GM23338 (cell line): ENCODE results near the gene MRPS5. TPM values are rescaled to one million over a fixed set of nuclear protein-coding genes. Genes with fewer than 3 reads are reported as not detected.

Experiments
- ATAC-seq: fragments of 200-7000 bp; cut with Tn5 transposase; 3 replicates; pipeline ENCODE4 v1.9.1; 2020
- DNase-seq: peaks from one replicate; pipeline ENCODE4 v3.0.0-alpha.2; 2015; ENCODE audit warnings: low spot score
- H2AFZ ChIP-seq: fragments of 200-600 bp; sonication (generic); 2 replicates; pipeline ENCODE4 v1.8.0; 2016; ENCODE audit warnings: antibody characterized with exemption, mild to moderate bottlenecking, moderate library complexity
- H3F3A ChIP-seq: fragments of 200-600 bp; sonication (generic); replicated peaks from 2 replicates; pipeline ENCODE4 v1.8.0; 2017; ENCODE audit warnings: antibody characterized with exemption, mixed run types, low read depth
- H3K27ac ChIP-seq: fragments of 200-600 bp; sonication (generic); 2 replicates; pipeline ENCODE4 v1.6.1; 2016; ENCODE audit warnings: low read depth
- H3K27me3 ChIP-seq: fragments of 200-600 bp; sonication (generic); 2 replicates; pipeline ENCODE4 v1.8.0; 2016; ENCODE audit warnings: mild to moderate bottlenecking, mixed run types, moderate library complexity; ENCODE audit not compliant: insufficient read depth
- H3K36me3 ChIP-seq: fragments of 200-600 bp; sonication (generic); 2 replicates; pipeline ENCODE4 v1.8.0; 2016; ENCODE audit warnings: mild to moderate bottlenecking; ENCODE audit not compliant: insufficient read depth
- H3K4me1 ChIP-seq: fragments of 200-600 bp; sonication (generic); 2 replicates; pipeline ENCODE4 v1.8.0; 2016; ENCODE audit warnings: mild to moderate bottlenecking, moderate library complexity; ENCODE audit not compliant: insufficient read depth
- H3K4me2 ChIP-seq: fragments of 200-600 bp; sonication (generic); 2 replicates; pipeline ENCODE4 v1.7.1; 2017; ENCODE audit warnings: mixed run types
- H3K4me3 ChIP-seq: fragments of 200-600 bp; sonication (generic); 2 replicates; pipeline ENCODE4 v1.6.1; 2016; ENCODE audit warnings: mixed run types
- H3K79me2 ChIP-seq: fragments of 200-600 bp; sonication (generic); replicated peaks from 2 replicates; pipeline ENCODE4 v1.8.0; 2017; ENCODE audit warnings: mild to moderate bottlenecking; ENCODE audit not compliant: insufficient read depth
- H3K9me2 ChIP-seq: fragments of 200-600 bp; sonication (generic); 2 replicates; pipeline ENCODE4 v1.8.0; 2017; ENCODE audit not compliant: insufficient read depth
- H4K20me1 ChIP-seq: fragments of 200-600 bp; sonication (generic); replicated peaks from 2 replicates; pipeline ENCODE4 v1.8.0; 2017; ENCODE audit warnings: mild to moderate bottlenecking; ENCODE audit not compliant: insufficient read depth
- H3K27ac Mint-ChIP-seq: 2 replicates; pipeline ENCODE4 v1.8.0; 2020; ENCODE audit warnings: inconsistent platforms, mild to moderate bottlenecking, moderate library complexity, mixed read lengths
- H3K27me3 Mint-ChIP-seq: 3 replicates; pipeline ENCODE4 v1.8.0; 2022; ENCODE audit warnings: low read depth, mild to moderate bottlenecking, moderate library complexity, mixed read lengths, inconsistent platforms; ENCODE audit not compliant: insufficient read depth, poor library complexity
- H3K36me3 Mint-ChIP-seq: 3 replicates; pipeline ENCODE4 v1.8.0; 2021; ENCODE audit warnings: low read depth, mild to moderate bottlenecking, inconsistent platforms, moderate library complexity, mixed read lengths
- H3K4me1 Mint-ChIP-seq: 3 replicates; pipeline ENCODE4 v1.8.0; 2020; ENCODE audit warnings: mild to moderate bottlenecking, inconsistent platforms, mixed read lengths
- H3K4me3 Mint-ChIP-seq: 3 replicates; pipeline ENCODE4 v1.8.0; 2021; ENCODE audit warnings: moderate library complexity, mild to moderate bottlenecking, inconsistent platforms, mixed read lengths
- H3K9me3 Mint-ChIP-seq: 3 replicates; pipeline ENCODE4 v1.8.0; 2020; ENCODE audit warnings: moderate library complexity, mild to moderate bottlenecking, inconsistent platforms, mixed read lengths
- EZH2 ChIP-seq: fragments of 200-600 bp; sonication (generic); IDR thresholded peaks from one replicate; pipeline ENCODE4 v1.8.0; 2017; ENCODE audit warnings: antibody characterized with exemption, mild to moderate bottlenecking, low read depth; ENCODE audit not compliant: unreplicated experiment
- JUNB ChIP-seq: IDR thresholded peaks from one replicate; pipeline ENCODE4 v1.6.1; 2016; ENCODE audit warnings: antibody characterized with exemption; ENCODE audit not compliant: unreplicated experiment
- NANOG ChIP-seq: IDR thresholded peaks from 2 replicates; pipeline ENCODE4 v1.6.1; 2016; ENCODE audit warnings: antibody characterized with exemption, borderline replicate concordance
- POLR2AphosphoS5 ChIP-seq: IDR thresholded peaks from 2 replicates; pipeline ENCODE4 v1.6.1; 2016; ENCODE audit warnings: antibody characterized with exemption, low read depth
- STAT1 ChIP-seq: IDR thresholded peaks from one replicate; pipeline ENCODE4 v1.6.1; 2016; ENCODE audit warnings: antibody characterized with exemption; ENCODE audit not compliant: unreplicated experiment
- ZNF114 ChIP-seq: fragments of 250-450 bp; sonication (Bioruptor Pico); IDR thresholded peaks from 2 replicates; pipeline ENCODE4 v1.5.0; 2020; ENCODE audit warnings: mild to moderate bottlenecking, moderate library complexity
- ZNF462 ChIP-seq: fragments of 250-450 bp; sonication (Bioruptor Pico); IDR thresholded peaks from 2 replicates; pipeline ENCODE4 v1.5.0; 2020; ENCODE audit warnings: mild to moderate bottlenecking, moderate library complexity
- polyA plus RNA-seq: library from polyadenylated mRNA; unstranded; fragments of >200 nt; fragmentation: Nextera tagmentation; extraction: Ambion mirVana; gene quantifications from 2 replicates; pipeline ENCODE4 v1.2.1, GENCODE V29; 2016
- total RNA-seq: library from RNA; depleted of rRNA; stranded (reverse); fragments of >200 nt; shearing (Covaris generic); gene quantifications from 2 replicates; pipeline ENCODE4 v1.2.3, GENCODE V29; 2014
- TF ChIP-seq, protein P1 (sequence below): IDR thresholded peaks from one replicate; pipeline ENCODE4 v1.6.1; 2018; ENCODE audit warnings: antibody characterized with exemption; ENCODE audit not compliant: unreplicated experiment

MRPS5 gene
- total and polyA plus RNA-seq, 2 experiments from 2014 or later, result 51.9 to 79.0 TPM

- Histone ChIP-seq H3K27me3 (no peaks in the 10 kb centered on the region), H3K9me2 (no peaks in the 10 kb centered on the region), H3K79me2 (no peaks in the 10 kb centered on the region), H3K36me3 (no peaks in the 10 kb centered on the region), H3F3A (no peaks in the 10 kb centered on the region), H3K4me1 (no peaks in the 10 kb centered on the region), H3K27ac (no peak overlapping the region), H3K4me3 (no peak overlapping the region), H2AFZ (no peak overlapping the region), H4K20me1 (no peaks in the 10 kb centered on the region), H3K4me2 (no peak overlapping the region)
- H3K27me3 Mint-ChIP-seq, result peaks cover 14% of the 10 kb centered on the region
- H3K9me3 Mint-ChIP-seq, result no peaks in the 10 kb centered on the region
- no peak for ATAC-seq
- no peak for DNase-seq
- H3K36me3 Mint-ChIP-seq, result no peaks in the 10 kb centered on the region
- H3K4me1 Mint-ChIP-seq, result peaks cover 2% of the 10 kb centered on the region; the same call in 2 of the 3 replicates
- no peak overlapping the region for H3K4me3 Mint-ChIP-seq
- TF ChIP-seq, protein P1, sequence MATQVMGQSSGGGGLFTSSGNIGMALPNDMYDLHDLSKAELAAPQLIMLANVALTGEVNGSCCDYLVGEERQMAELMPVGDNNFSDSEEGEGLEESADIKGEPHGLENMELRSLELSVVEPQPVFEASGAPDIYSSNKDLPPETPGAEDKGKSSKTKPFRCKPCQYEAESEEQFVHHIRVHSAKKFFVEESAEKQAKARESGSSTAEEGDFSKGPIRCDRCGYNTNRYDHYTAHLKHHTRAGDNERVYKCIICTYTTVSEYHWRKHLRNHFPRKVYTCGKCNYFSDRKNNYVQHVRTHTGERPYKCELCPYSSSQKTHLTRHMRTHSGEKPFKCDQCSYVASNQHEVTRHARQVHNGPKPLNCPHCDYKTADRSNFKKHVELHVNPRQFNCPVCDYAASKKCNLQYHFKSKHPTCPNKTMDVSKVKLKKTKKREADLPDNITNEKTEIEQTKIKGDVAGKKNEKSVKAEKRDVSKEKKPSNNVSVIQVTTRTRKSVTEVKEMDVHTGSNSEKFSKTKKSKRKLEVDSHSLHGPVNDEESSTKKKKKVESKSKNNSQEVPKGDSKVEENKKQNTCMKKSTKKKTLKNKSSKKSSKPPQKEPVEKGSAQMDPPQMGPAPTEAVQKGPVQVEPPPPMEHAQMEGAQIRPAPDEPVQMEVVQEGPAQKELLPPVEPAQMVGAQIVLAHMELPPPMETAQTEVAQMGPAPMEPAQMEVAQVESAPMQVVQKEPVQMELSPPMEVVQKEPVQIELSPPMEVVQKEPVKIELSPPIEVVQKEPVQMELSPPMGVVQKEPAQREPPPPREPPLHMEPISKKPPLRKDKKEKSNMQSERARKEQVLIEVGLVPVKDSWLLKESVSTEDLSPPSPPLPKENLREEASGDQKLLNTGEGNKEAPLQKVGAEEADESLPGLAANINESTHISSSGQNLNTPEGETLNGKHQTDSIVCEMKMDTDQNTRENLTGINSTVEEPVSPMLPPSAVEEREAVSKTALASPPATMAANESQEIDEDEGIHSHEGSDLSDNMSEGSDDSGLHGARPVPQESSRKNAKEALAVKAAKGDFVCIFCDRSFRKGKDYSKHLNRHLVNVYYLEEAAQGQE, result no peak
- TF ChIP-seq EZH2 (no peak), NANOG (no peak), JUNB (no peak)
- H3K27ac Mint-ChIP-seq, result no peak overlapping the region
Measured at GRCh38 chr2:95056461-95057459, 64.8 kb downstream of the MRPS5 start.

DNA sequence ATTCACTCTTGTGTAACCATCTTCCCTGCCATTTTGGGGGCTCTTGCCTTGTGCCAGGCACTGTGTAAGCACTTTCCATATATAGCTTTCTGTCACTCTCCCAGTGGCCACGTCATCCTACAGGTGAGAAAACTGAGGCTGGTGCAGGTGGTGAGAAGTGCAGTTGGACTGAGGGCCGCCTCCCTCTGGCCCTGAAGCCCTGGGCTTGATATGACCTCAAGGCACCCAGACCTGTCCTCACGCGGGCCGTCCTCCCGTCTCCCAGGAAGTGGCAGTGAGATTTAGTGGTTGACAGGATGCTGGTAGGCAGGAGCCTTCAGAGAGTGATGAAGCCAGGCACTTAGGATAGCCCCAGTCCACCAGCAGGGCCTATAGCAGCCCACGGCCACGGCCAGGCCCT, 65.6 kb downstream of the MRPS5 start:
- Mint-ChIP-seq H3K27me3 (peaks cover 8% of the 10 kb centered on the region), H3K9me3 (no peaks in the 10 kb centered on the region), H3K27ac (no peak overlapping the region), H3K4me3 (no peak overlapping the region), H3K4me1 (peaks cover 2% of the 10 kb centered on the region; the same call in 2 of the 3 replicates), H3K36me3 (no peaks in the 10 kb centered on the region)
- DNase-seq (no peak), ATAC-seq (no peak)
- Histone ChIP-seq H3K4me1 (no peaks in the 10 kb centered on the region), H3K4me3 (no peak overlapping the region), H4K20me1 (no peaks in the 10 kb centered on the region), H3F3A (no peaks in the 10 kb centered on the region), H2AFZ (no peak overlapping the region), H3K9me2 (no peaks in the 10 kb centered on the region), H3K4me2 (no peak overlapping the region), H3K79me2 (no peaks in the 10 kb centered on the region), H3K27me3 (no peaks in the 10 kb centered on the region), H3K27ac (no peak overlapping the region), H3K36me3 (no peaks in the 10 kb centered on the region)
- TF ChIP-seq POLR2AphosphoS5, result no peak
- no peak for TF ChIP-seq ZNF462
- no peak for TF ChIP-seq NANOG
- TF ChIP-seq EZH2, result no peak
- TF ChIP-seq ZNF114, result no peak
- TF ChIP-seq JUNB, result no peak
- no peak for TF ChIP-seq STAT1
